ENCODE results near the gene RAB1B.

GRCh38 chr11:66221726-66222236 lies 46.7 kb upstream of the RAB1B start:
- no peak for TF ChIP-seq EZH2 (IDR thresholded peaks at IDR 0.05; ENCODE audit: insufficient read depth, poor library complexity, severe bottlenecking)
- TF ChIP-seq EZH2phosphoT487 (IDR thresholded peaks at IDR 0.05; ENCODE audit: insufficient read depth, low read depth): no peak

Data from GM23248 (cell line).